Lower lobe of right lung (tissue), 2 donors: ENCODE measurements around the gene SEC61A1. TPM values are rescaled to one million over a fixed set of nuclear protein-coding genes. Genes with fewer than 3 reads are reported as not detected.

Experiments used
- ATAC-seq, 2 donors: fragments of 200-7000 bp; cut with Tn5 transposase; one replicate each; pipeline ENCODE4 v1.9.1; 2020 to 2022; ENCODE audit warnings: mild to moderate bottlenecking in 2 of 2, moderate library complexity in 2 of 2
- DNase-seq: peaks from one replicate; pipeline ENCODE4 v3.0.0-alpha.2; 2020
- H3K27ac ChIP-seq: fragments of 200-600 bp; one replicate; pipeline ENCODE4 v1.8.0; 2022
- H3K27me3 ChIP-seq: fragments of 200-600 bp; one replicate; pipeline ENCODE4 v1.8.0; 2022; ENCODE audit warnings: low read depth
- H3K36me3 ChIP-seq: fragments of 200-600 bp; one replicate; pipeline ENCODE4 v1.8.0; 2022; ENCODE audit warnings: mild to moderate bottlenecking
- H3K4me1 ChIP-seq: fragments of 200-600 bp; one replicate; pipeline ENCODE4 v1.8.0; 2022
- H3K4me3 ChIP-seq: fragments of 200-600 bp; one replicate; pipeline ENCODE4 v1.8.0; 2022; ENCODE audit warnings: mild to moderate bottlenecking
- H3K9me3 ChIP-seq: fragments of 200-600 bp; one replicate; pipeline ENCODE4 v1.8.0; 2022
- CTCF ChIP-seq: fragments of 200-600 bp; IDR thresholded peaks from one replicate; pipeline ENCODE4 v1.8.0; 2022; ENCODE audit warnings: antibody characterized with exemption, mild to moderate bottlenecking
- intact Hi-C: fragments of 100-400 bp; cut with DNase I; formaldehyde crosslinking; loops from one replicate; pipeline ENCODE4 v1.11.0; 2022
- total RNA-seq: library from RNA; stranded (reverse); fragmentation: NEBNext Ultra II Directional; extraction: Animal tissue kit (Norgen Biotek cat#: 25700); gene quantifications from one replicate; pipeline ENCODE4 v1.2.1, GENCODE V29; 2021
- donor health status: DM: no; HTN: yes; CAD: no; lungs with severe emphysema.

SEC61A1 gene
- total RNA-seq, 1 donor from 2014 or later: 152 TPM

GRCh38 chr3:128078322-128078721 is 26.1 kb downstream of the SEC61A1 start:
- no peak overlapping the region for H3K4me3 ChIP-seq
- H3K36me3 ChIP-seq: peaks cover 31% of the 10 kb centered on the region
- no peaks in the 10 kb centered on the region for H3K27me3 ChIP-seq
- ATAC-seq (no peak), DNase-seq (no peak)
- intact Hi-C loops: no loop called here
- peaks cover 24% of the 10 kb centered on the region for H3K4me1 ChIP-seq
- no peak for TF ChIP-seq CTCF
- no peak overlapping the region for H3K27ac ChIP-seq
- H3K9me3 ChIP-seq: no peaks in the 10 kb centered on the region

- Histone ChIP-seq H3K36me3 (peaks cover 34% of the 10 kb centered on the region), H3K4me3 (no peak overlapping the region), H3K4me1 (peaks cover 24% of the 10 kb centered on the region), H3K9me3 (no peaks in the 10 kb centered on the region), H3K27ac (no peak overlapping the region), H3K27me3 (no peaks in the 10 kb centered on the region)
- ATAC-seq (no peak), DNase-seq (no peak)
- intact Hi-C loops: no loop called here
- TF ChIP-seq CTCF: no peak
Measured at GRCh38 chr3:128078875-128079274, 26.6 kb downstream of the SEC61A1 start.

- H3K4me1 ChIP-seq: peaks cover 15% of the 10 kb centered on the region
- ATAC-seq (peak in 1 of 2 donors; percentile 31), DNase-seq (no peak)
- intact Hi-C loops: no loop called here
- H3K27me3 ChIP-seq: no peaks in the 10 kb centered on the region
- no peak overlapping the region for H3K27ac ChIP-seq
- no peak for TF ChIP-seq CTCF
- peaks cover 40% of the 10 kb centered on the region for H3K36me3 ChIP-seq
- H3K9me3 ChIP-seq: no peaks in the 10 kb centered on the region
- no peak overlapping the region for H3K4me3 ChIP-seq
Measured at GRCh38 chr3:128079823-128080222, 27.6 kb downstream of the SEC61A1 start.

GRCh38 chr3:128080323-128081080 is 28.3 kb downstream of the SEC61A1 start:
- peaks cover 10% of the 10 kb centered on the region for H3K4me1 ChIP-seq
- no peaks in the 10 kb centered on the region for H3K9me3 ChIP-seq
- no peak overlapping the region for H3K27ac ChIP-seq
- peaks cover 45% of the 10 kb centered on the region for H3K36me3 ChIP-seq
- H3K4me3 ChIP-seq: no peak overlapping the region
- no peak for TF ChIP-seq CTCF
- intact Hi-C loops: no loop called here
- ATAC-seq (no peak), DNase-seq (no peak)
- H3K27me3 ChIP-seq: no peaks in the 10 kb centered on the region

GRCh38 chr3:128081226-128081625 is 29.0 kb downstream of the SEC61A1 start:
- no peak overlapping the region for H3K27ac ChIP-seq
- no peaks in the 10 kb centered on the region for H3K27me3 ChIP-seq
- H3K4me1 ChIP-seq: peaks cover 5% of the 10 kb centered on the region
- intact Hi-C loops: no loop called here
- no peak for DNase-seq
- H3K9me3 ChIP-seq: no peaks in the 10 kb centered on the region
- no peak for ATAC-seq
- H3K4me3 ChIP-seq: no peak overlapping the region
- no peak for TF ChIP-seq CTCF
- H3K36me3 ChIP-seq: peaks cover 49% of the 10 kb centered on the region
